GM21390 (cell line): Measurements from ENCODE around the gene ABI3BP.
"Not testable (repeated sequence)": the region's sequence is repeated elsewhere in the genome, so short reads cannot be mapped to it uniquely, and the experiment has no call there.

Experiments used
- ATAC-seq: cut with Tn5 transposase; IDR thresholded peaks from one replicate; pipeline ENCODE4 v1.9.1; 2021; ENCODE audit not compliant: unreplicated experiment

The ABI3BP gene

GRCh38 chr3:100993309-100993708 lies at the start of gene ABI3BP:
TSS of gene ABI3BP (minus strand) at chr3:100993421. CDS start at chr3:100993384, 37 bp downstream.
- no peak for ATAC-seq

- ATAC-seq = no peak
Observed at GRCh38 chr3:101039285-101039684, 46.1 kb upstream of the ABI3BP start.

- no peak for ATAC-seq
Observed at GRCh38 chr3:101038880-101039279, 45.7 kb upstream of the ABI3BP start.

GRCh38 chr3:101038393-101038792 lies 45.2 kb upstream of the ABI3BP start:
- no peak for ATAC-seq

GRCh38 chr3:101037613-101038012 lies 44.4 kb upstream of the ABI3BP start:
- no peak for ATAC-seq

- no peak for ATAC-seq
Observed at GRCh38 chr3:101036676-101037075, 43.5 kb upstream of the ABI3BP start.

GRCh38 chr3:101036213-101036618 lies 43.0 kb upstream of the ABI3BP start:
- no peak for ATAC-seq

- no peak for ATAC-seq
Observed at GRCh38 chr3:101027286-101027685, 34.1 kb upstream of the ABI3BP start.

GRCh38 chr3:101026881-101027280 lies 33.7 kb upstream of the ABI3BP start:
- no peak for ATAC-seq

GRCh38 chr3:101026244-101026643 lies 33.0 kb upstream of the ABI3BP start:
- no peak for ATAC-seq

GRCh38 chr3:101020351-101021015 lies 27.3 kb upstream of the ABI3BP start:
- no peak for ATAC-seq

GRCh38 chr3:101017017-101017416 lies 23.8 kb upstream of the ABI3BP start:
- no peak for ATAC-seq

- ATAC-seq = not testable (repeated sequence)
Observed at GRCh38 chr3:101012312-101012711, 19.1 kb upstream of the ABI3BP start.

- ATAC-seq = no peak
Observed at GRCh38 chr3:101011136-101011535, 17.9 kb upstream of the ABI3BP start.

GRCh38 chr3:101010296-101010695 lies 17.1 kb upstream of the ABI3BP start:
- no peak for ATAC-seq

GRCh38 chr3:101009386-101009785 lies 16.2 kb upstream of the ABI3BP start:
- no peak for ATAC-seq

- ATAC-seq = no peak
Observed at GRCh38 chr3:100999160-100999559, 5.9 kb upstream of the ABI3BP start.

- ATAC-seq = no peak
Observed at GRCh38 chr3:100994809-100995208, 1.6 kb upstream of the ABI3BP start.

GRCh38 chr3:100994187-100994586 lies 966 bp upstream of the ABI3BP start:
- no peak for ATAC-seq

GRCh38 chr3:100992231-100993012 lies 799 bp downstream of the ABI3BP start:
- ATAC-seq = no peak

GRCh38 chr3:100988080-100988479 lies 5.1 kb downstream of the ABI3BP start:
- ATAC-seq = no peak

GRCh38 chr3:100984308-100984707 lies 8.9 kb downstream of the ABI3BP start:
- no peak for ATAC-seq
